Ovary (tissue), 9 donors: ENCODE measurements around the gene ZNF500. TPM values are rescaled to one million over a fixed set of nuclear protein-coding genes. Genes with fewer than 3 reads are reported as not detected.
A peak's percentile ranks its signal among the peaks of the same experiment; 100 is the strongest.

ENCODE experiments used
- DNase-seq, 5 donors: peaks; one replicate each; pipeline ENCODE4 v3.0.0-alpha.2; 2019 to 2020
- H3K27ac ChIP-seq, 2 donors: fragments of 200-600 bp; one replicate each; pipeline versions ENCODE4 v1.5.1 to v1.8.0; 2019 to 2022
- H3K27me3 ChIP-seq: fragments of 200-600 bp; one replicate; pipeline ENCODE4 v1.8.0; 2022
- H3K36me3 ChIP-seq: fragments of 200-600 bp; sonication (generic); one replicate; pipeline ENCODE4 v1.5.1; 2019
- H3K4me1 ChIP-seq: one replicate; pipeline ENCODE4 v1.8.1; 2013; ENCODE audit warnings: mild to moderate bottlenecking, moderate library complexity; ENCODE audit not compliant: insufficient read depth
- H3K4me3 ChIP-seq: fragments of 200-600 bp; sonication (generic); one replicate; pipeline ENCODE4 v1.5.1; 2017
- H3K9me3 ChIP-seq, 2 donors: fragments of 200-600 bp in 1 of 2; sonication (generic) in 1 of 2; one replicate each; pipeline versions ENCODE4 v1.5.1 to v1.8.1; 2013 to 2019; ENCODE audit warnings: mild to moderate bottlenecking in 1 of 2, moderate library complexity in 1 of 2
- EP300 ChIP-seq: sonication (generic); formaldehyde crosslinking; IDR thresholded peaks from one replicate; pipeline ENCODE4 v1.6.1; 2017; ENCODE audit warnings: antibody characterized with exemption
- POLR2A ChIP-seq: fragments of 450-650 bp; IDR thresholded peaks from one replicate; pipeline ENCODE4 v1.6.1; 2017; ENCODE audit warnings: antibody characterized with exemption, mild to moderate bottlenecking, moderate library complexity
- WGBS, 3 donors: extraction: QIAGEN DNeasy Blood & Tissue Kit in 1 of 3; methylation state at CpG; one replicate each; pipeline versions ENCODE4 v1.1.5 to v1.1.7; 2013 to 2017; 5-methylcytosine and 5-hydroxymethylcytosine counted together
- intact Hi-C, 4 donors: fragments of 100-400 bp; cut with DNase I; formaldehyde crosslinking; loops; one replicate each; pipeline versions ENCODE4 v1.11.0 to v1.15.1; 2022 to 2023
- polyA plus RNA-seq, 2 donors: library from polyadenylated mRNA; stranded (reverse); fragments of 200-250 nt in 1 of 2; fragments of 350-450 nt in 1 of 2; fragmentation: Illumina TruSeq in 1 of 2; extraction: RNeasy Lipid Tissue Mini Kit (QIAGEN cat#74804) in 1 of 2; gene quantifications; one replicate each; pipeline ENCODE4 v1.2.3, GENCODE V29; 2013 to 2014
- total RNA-seq, 7 donors: library from RNA; depleted of rRNA in 2 of 7; stranded (reverse); fragments of >200 nt in 2 of 7; fragmentation: NEBNext Ultra II Directional in 3 of 7; extraction: Animal tissue kit (Norgen Biotek cat#: 25700) in 3 of 7; gene quantifications; one replicate each; pipeline versions ENCODE4 v1.1.0 to v1.2.4, GENCODE V29; 2016 to 2023
- TF ChIP-seq, protein P1 (sequence below), 3 donors: fragments of 450-650 bp in 2 of 3; fragments of 200-600 bp in 1 of 3; IDR thresholded peaks; one replicate each; pipeline versions ENCODE4 v1.5.1 to v1.8.0; 2016 to 2022; ENCODE audit warnings: antibody characterized with exemption in 3 of 3, mild to moderate bottlenecking in 1 of 3
- donor health status: DM: no; HTN: no; CAD: no; lungs with moderate emphysema.
- donor health status: DM: no; HTN: no; CAD: no.
- donor health status: Bipolar disorder and iron deficiency.
- donor health status: DM: yes; HTN: yes; CAD: no.
- donor health status: DM: no; HTN: no; CAD: no.
- donor health status: DM: yes; HTN: yes; CAD: no.

ZNF500 gene
- total and polyA plus RNA-seq, 9 donors = 4.7 to 27.7 (median 22.1) TPM

- H3K9me3 ChIP-seq = no peaks in the 10 kb centered on the region
- intact Hi-C loops = no loop called here
- peaks cover 7% of the 10 kb centered on the region for H3K4me1 ChIP-seq
- peak in 1 of 5 donors; percentile 47 for DNase-seq
- peak overlapping the region; percentile 62 to 72 for H3K27ac ChIP-seq
- peak overlapping the region; percentile 64 for H3K4me3 ChIP-seq
- no peaks in the 10 kb centered on the region for H3K27me3 ChIP-seq
- 51 to 59% (median 57%) methylated on average over 27 to 29 of the region's 29 CpGs for WGBS, 3 donors
- no peaks in the 10 kb centered on the region for H3K36me3 ChIP-seq
- TF ChIP-seq POLR2A (no peak), EP300 (no peak)
- TF ChIP-seq, protein P1, sequence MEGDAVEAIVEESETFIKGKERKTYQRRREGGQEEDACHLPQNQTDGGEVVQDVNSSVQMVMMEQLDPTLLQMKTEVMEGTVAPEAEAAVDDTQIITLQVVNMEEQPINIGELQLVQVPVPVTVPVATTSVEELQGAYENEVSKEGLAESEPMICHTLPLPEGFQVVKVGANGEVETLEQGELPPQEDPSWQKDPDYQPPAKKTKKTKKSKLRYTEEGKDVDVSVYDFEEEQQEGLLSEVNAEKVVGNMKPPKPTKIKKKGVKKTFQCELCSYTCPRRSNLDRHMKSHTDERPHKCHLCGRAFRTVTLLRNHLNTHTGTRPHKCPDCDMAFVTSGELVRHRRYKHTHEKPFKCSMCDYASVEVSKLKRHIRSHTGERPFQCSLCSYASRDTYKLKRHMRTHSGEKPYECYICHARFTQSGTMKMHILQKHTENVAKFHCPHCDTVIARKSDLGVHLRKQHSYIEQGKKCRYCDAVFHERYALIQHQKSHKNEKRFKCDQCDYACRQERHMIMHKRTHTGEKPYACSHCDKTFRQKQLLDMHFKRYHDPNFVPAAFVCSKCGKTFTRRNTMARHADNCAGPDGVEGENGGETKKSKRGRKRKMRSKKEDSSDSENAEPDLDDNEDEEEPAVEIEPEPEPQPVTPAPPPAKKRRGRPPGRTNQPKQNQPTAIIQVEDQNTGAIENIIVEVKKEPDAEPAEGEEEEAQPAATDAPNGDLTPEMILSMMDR (IDR thresholded peaks at IDR 0.05) = no peak
These were observed 34.3 kb upstream of the ZNF500 start for GRCh38 chr16:4801051-4801961.

- WGBS, 3 donors = 70 to 79% (median 70%) methylated on average over 17 of the region's 17 CpGs
- Histone ChIP-seq H3K27me3 (no peaks in the 10 kb centered on the region), H3K4me3 (no peak overlapping the region), H3K27ac (no peak overlapping the region), H3K9me3 (no peaks in the 10 kb centered on the region), H3K4me1 (peaks cover 7% of the 10 kb centered on the region), H3K36me3 (no peaks in the 10 kb centered on the region)
- TF ChIP-seq EP300 (no peak), POLR2A (no peak)
- TF ChIP-seq, protein P1 (IDR thresholded peaks at IDR 0.05) = no peak
- DNase-seq = peak in 2 of 5 donors; percentile 28 to 49
- intact Hi-C loops = no loop called here
These were observed 33.5 kb upstream of the ZNF500 start for GRCh38 chr16:4800290-4801041.

DNA sequence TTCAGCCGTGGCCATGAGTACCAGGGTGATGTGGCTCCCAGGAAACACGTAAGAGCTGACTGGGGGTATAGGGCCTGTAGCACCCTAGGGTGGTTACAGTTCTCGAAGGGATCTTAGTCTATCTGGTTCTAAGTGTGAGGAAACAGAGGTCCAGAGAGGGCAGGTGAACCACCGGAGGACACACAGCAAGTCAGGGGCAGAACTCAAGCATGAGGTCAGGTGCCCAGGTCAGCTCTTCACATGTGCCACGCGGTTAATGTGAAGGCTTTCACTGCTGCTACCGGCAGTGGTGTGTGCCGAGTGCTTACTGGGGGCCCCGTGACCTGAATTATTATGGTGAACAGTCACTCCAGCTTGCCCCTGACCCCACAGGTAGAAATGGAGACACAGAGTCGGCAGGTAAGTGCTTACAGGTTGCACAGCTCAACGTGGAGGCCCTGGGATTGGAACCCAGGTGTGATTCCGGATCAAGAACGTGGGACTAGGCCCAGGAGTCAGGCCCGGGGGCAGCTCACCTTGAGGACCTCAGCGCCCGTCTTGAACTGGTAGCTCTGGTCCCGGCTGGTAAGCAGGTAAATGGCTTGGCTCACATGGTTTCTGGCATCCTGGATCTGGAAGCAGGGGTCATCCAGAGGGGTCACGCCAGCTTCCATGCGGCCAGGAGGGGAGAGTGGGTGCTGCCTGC, 32.4 kb upstream of the ZNF500 start:
- intact Hi-C loops = no loop called here
- Histone ChIP-seq H3K4me1 (peaks cover 7% of the 10 kb centered on the region), H3K36me3 (no peaks in the 10 kb centered on the region), H3K27me3 (no peaks in the 10 kb centered on the region), H3K27ac (no peak overlapping the region), H3K9me3 (no peaks in the 10 kb centered on the region), H3K4me3 (no peak overlapping the region)
- 92 to 93% (median 92%) methylated on average over 19 of the region's 19 CpGs for WGBS, 3 donors
- no peak for DNase-seq
- TF ChIP-seq EP300 (no peak), POLR2A (no peak)
- TF ChIP-seq, protein P1 (IDR thresholded peaks at IDR 0.05) = no peak

- Histone ChIP-seq H3K4me1 (peaks cover 7% of the 10 kb centered on the region), H3K9me3 (no peaks in the 10 kb centered on the region), H3K27ac (no peak overlapping the region), H3K27me3 (no peaks in the 10 kb centered on the region), H3K4me3 (no peak overlapping the region), H3K36me3 (no peaks in the 10 kb centered on the region)
- TF ChIP-seq EP300 (no peak), POLR2A (no peak)
- TF ChIP-seq, protein P1 (IDR thresholded peaks at IDR 0.05) = no peak
- WGBS, 3 donors = 87 to 93% (median 91%) methylated on average over 16 of the region's 16 CpGs
- no peak for DNase-seq
- intact Hi-C loops = no loop called here
These were observed 31.5 kb upstream of the ZNF500 start for GRCh38 chr16:4798456-4798855.
